ENCODE measurements around the gene MAP2K5. TPM values are rescaled to one million over a fixed set of nuclear protein-coding genes. Genes with fewer than 3 reads are reported as not detected.

MAP2K5 gene
- total RNA-seq, 1 donor from 2014 or later, result 2.9 TPM

DNA sequence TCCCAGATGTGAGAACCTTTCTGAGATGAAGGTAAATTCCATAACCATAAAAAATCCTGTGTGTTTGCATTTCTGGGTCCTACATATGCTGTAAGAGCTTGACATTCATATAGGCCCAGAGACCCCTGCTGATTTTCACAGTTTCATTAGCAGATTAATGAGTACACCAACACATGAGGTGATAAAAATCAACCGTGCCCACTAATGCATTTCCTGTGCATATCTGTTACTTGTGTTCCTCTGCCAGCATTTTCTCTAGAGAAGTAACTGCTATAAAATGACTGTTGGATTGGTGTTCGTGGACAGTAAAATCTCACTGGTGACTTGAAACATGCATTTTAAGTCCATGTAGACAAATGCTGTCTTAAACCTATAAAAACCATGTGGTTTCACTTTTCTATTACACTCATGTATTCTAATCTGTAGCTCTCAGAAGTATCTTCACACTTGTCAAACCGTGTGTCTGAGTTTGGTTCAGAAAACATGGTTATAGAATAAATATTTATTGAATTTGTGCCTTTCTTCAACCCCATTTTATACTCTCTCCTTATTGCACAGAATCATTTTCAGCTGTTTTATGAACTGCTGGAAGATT lies 14.6 kb downstream of the MAP2K5 start:
- TF ChIP-seq, protein P1, sequence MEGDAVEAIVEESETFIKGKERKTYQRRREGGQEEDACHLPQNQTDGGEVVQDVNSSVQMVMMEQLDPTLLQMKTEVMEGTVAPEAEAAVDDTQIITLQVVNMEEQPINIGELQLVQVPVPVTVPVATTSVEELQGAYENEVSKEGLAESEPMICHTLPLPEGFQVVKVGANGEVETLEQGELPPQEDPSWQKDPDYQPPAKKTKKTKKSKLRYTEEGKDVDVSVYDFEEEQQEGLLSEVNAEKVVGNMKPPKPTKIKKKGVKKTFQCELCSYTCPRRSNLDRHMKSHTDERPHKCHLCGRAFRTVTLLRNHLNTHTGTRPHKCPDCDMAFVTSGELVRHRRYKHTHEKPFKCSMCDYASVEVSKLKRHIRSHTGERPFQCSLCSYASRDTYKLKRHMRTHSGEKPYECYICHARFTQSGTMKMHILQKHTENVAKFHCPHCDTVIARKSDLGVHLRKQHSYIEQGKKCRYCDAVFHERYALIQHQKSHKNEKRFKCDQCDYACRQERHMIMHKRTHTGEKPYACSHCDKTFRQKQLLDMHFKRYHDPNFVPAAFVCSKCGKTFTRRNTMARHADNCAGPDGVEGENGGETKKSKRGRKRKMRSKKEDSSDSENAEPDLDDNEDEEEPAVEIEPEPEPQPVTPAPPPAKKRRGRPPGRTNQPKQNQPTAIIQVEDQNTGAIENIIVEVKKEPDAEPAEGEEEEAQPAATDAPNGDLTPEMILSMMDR (IDR thresholded peaks at IDR 0.05; ENCODE audit: insufficient read depth, low read length, severe bottlenecking), result no peak
- Histone ChIP-seq H3K27me3 (ENCODE audit: control insufficient read depth, insufficient read depth, low read length) (no peaks in the 10 kb centered on the region), H3K36me3 (ENCODE audit: control insufficient read depth, insufficient read depth, low read length) (no peaks in the 10 kb centered on the region), H3K4me3 (ENCODE audit: low read depth, low read length) (no peak overlapping the region)
- FAIRE-seq (no peak), DNase-seq (ENCODE audit: low read depth) (no peak)

DNA sequence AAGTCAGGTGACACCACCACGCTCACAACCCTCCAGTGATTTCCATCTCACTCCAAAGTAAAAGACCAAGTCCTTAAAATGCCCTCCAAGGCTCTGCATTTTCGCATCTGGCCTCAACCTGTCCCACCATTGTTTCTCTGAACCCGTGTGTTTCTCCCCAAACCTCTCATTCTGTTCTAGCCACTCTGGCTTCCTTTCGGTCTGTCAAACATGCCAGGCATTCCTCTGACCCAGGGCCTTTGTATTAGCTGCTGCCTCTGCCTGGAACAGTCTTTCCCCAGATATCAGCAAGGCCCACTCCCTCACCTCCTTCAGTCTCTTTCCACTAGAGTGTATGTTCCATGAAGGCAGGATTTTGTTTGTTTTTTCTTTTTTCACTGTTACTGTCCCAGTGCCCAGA lies 16.0 kb downstream of the MAP2K5 start:
- H3K36me3 ChIP-seq (ENCODE audit: control insufficient read depth, insufficient read depth, low read length), result no peaks in the 10 kb centered on the region
- TF ChIP-seq, protein P1 (IDR thresholded peaks at IDR 0.05; ENCODE audit: insufficient read depth, low read length, severe bottlenecking), result no peak
- FAIRE-seq (no peak), DNase-seq (ENCODE audit: low read depth) (no peak)
- H3K4me3 ChIP-seq (ENCODE audit: low read depth, low read length), result no peak overlapping the region
- H3K27me3 ChIP-seq (ENCODE audit: control insufficient read depth, insufficient read depth, low read length), result no peaks in the 10 kb centered on the region

DNA sequence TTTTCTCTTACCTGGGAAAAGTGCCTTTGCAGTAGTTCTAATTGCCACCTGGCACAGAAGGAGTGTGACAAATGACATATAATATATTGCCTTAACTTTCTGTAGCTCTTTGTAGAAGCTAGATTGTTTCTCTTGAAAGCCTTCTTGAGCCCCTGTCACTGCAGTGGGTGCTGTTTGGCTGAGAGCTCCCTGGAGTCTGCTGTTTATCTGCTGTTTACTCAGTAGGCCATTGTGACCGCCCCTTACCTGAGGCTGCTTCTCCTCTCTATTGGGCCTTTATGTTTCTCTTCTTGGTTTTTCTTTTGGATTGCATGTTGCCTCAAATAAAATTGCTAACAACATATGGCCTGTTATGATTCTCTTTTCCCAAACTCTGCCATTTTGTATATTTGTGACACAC lies 16.7 kb downstream of the MAP2K5 start:
- TF ChIP-seq, protein P1 (IDR thresholded peaks at IDR 0.05; ENCODE audit: insufficient read depth, low read length, severe bottlenecking), result no peak
- H3K27me3 ChIP-seq (ENCODE audit: control insufficient read depth, insufficient read depth, low read length), result no peaks in the 10 kb centered on the region
- H3K36me3 ChIP-seq (ENCODE audit: control insufficient read depth, insufficient read depth, low read length), result no peaks in the 10 kb centered on the region
- no peak for FAIRE-seq
- no peak overlapping the region for H3K4me3 ChIP-seq (ENCODE audit: low read depth, low read length)
- no peak for DNase-seq (ENCODE audit: low read depth)

DNA sequence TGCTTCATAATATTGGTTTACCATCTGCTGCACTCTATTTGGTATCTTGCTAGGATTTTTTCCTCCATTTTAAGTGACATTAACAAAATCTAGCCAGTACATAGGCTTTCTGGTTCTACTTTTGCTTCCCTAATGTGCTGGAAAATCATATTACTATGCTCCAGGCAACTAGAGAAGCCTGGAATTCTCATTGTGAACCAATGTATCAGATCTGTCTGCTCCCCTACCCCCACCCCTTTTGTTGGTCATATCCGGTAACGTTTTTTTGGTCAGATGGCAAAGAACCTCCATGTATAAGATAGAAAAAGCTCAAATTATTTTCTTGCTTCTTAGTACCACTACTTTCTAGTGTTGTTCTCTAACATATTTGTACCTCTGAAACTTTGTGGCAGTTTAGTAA lies 17.1 kb downstream of the MAP2K5 start:
- DNase-seq (ENCODE audit: low read depth) (no peak), FAIRE-seq (no peak)
- Histone ChIP-seq H3K4me3 (ENCODE audit: low read depth, low read length) (no peak overlapping the region), H3K36me3 (ENCODE audit: control insufficient read depth, insufficient read depth, low read length) (no peaks in the 10 kb centered on the region), H3K27me3 (ENCODE audit: control insufficient read depth, insufficient read depth, low read length) (no peaks in the 10 kb centered on the region)
- TF ChIP-seq, protein P1 (IDR thresholded peaks at IDR 0.05; ENCODE audit: insufficient read depth, low read length, severe bottlenecking), result no peak

DNA sequence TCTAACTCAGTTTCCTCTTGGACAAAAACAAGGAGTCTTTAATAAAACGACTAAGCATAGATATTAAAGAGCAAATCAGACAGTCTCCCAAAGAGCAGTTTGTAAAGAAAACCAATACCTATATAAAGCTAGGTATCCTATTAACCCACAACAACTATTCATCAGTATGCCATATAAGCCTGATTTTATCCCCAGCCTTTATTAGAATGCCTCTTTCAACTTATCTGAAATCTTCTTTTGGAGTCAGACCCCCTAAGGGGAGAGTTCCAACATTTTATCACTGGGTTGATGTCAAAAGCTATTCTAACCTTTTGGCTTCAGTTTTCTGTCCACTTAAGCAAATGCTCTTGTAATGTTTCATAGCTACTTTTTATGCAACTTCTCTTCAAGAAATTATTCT lies 17.8 kb downstream of the MAP2K5 start:
- no peaks in the 10 kb centered on the region for H3K36me3 ChIP-seq (ENCODE audit: control insufficient read depth, insufficient read depth, low read length)
- FAIRE-seq (no peak), DNase-seq (ENCODE audit: low read depth) (no peak)
- TF ChIP-seq, protein P1 (IDR thresholded peaks at IDR 0.05; ENCODE audit: insufficient read depth, low read length, severe bottlenecking), result no peak
- no peaks in the 10 kb centered on the region for H3K27me3 ChIP-seq (ENCODE audit: control insufficient read depth, insufficient read depth, low read length)
- H3K4me3 ChIP-seq (ENCODE audit: low read depth, low read length), result no peak overlapping the region

DNA sequence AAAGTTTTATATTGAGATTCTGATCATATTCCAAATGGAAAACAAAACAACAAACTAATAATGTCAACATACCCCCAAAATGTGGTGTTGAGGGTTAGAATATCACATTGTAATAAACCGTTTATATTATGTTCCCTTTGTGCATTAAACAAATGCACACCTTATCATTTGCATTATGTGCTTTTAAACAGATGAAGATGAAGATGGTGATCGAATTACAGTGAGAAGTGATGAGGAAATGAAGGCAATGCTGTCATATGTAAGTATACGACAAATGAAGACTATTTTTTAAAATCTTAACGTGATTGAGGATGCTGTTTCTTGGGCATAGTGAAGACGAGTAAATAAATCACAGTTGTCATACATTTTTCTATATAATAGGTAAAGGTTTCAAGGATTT lies 20.6 kb downstream of the MAP2K5 start:
- no peak for FAIRE-seq
- Histone ChIP-seq H3K4me3 (ENCODE audit: low read depth, low read length) (no peak overlapping the region), H3K27me3 (ENCODE audit: control insufficient read depth, insufficient read depth, low read length) (no peaks in the 10 kb centered on the region), H3K36me3 (ENCODE audit: control insufficient read depth, insufficient read depth, low read length) (no peaks in the 10 kb centered on the region)
- TF ChIP-seq, protein P1 (IDR thresholded peaks at IDR 0.05; ENCODE audit: insufficient read depth, low read length, severe bottlenecking), result no peak
- no peak for DNase-seq (ENCODE audit: low read depth)

Measured in bronchial epithelial cell (primary cell).